ENCODE measurements around the gene RMC1. TPM values are rescaled to one million over a fixed set of nuclear protein-coding genes. Genes with fewer than 3 reads are reported as not detected.

The RMC1 gene
- total RNA-seq, 1 experiment from 2014 or later = 38.4 TPM

GRCh38 chr18:23580677-23581367 lies 77.5 kb downstream of the RMC1 start:
- Histone ChIP-seq H3K27ac (ENCODE audit: low read depth, low read length) (no peak overlapping the region), H3K9me3 (ENCODE audit: control insufficient read depth in 1 of 2, insufficient read depth in 1 of 2, low read depth in 1 of 2, low read length in 2 of 2) (no peaks in the 10 kb centered on the region), H3K4me1 (ENCODE audit: control insufficient read depth in 1 of 2, insufficient read depth in 2 of 2, low read length in 2 of 2) (peaks cover 0 to 15% of the 10 kb centered on the region in 2 experiments; a peak in 2 of 4 replicates), H3K36me3 (ENCODE audit: control insufficient read depth in 1 of 2, insufficient read depth in 2 of 2, low read length in 2 of 2) (peaks cover 0 to 6% of the 10 kb centered on the region in 2 experiments; a peak in 1 of 4 replicates), H3K4me2 (ENCODE audit: low read length) (no peak overlapping the region), H4K20me1 (ENCODE audit: insufficient read depth) (no peaks in the 10 kb centered on the region), H3K27me3 (ENCODE audit: insufficient read depth, low read length) (no peaks in the 10 kb centered on the region), H3K9me2 (ENCODE audit: insufficient read depth) (no peaks in the 10 kb centered on the region), H3K79me2 (ENCODE audit: insufficient read depth, low read length) (peaks cover 72% of the 10 kb centered on the region), H3K9ac (ENCODE audit: low read length) (no peak overlapping the region), H3K4me3 (replicated peaks in 1 of 2; ENCODE audit: low read depth in 1 of 2, low read length in 2 of 2) (no peak overlapping the region), H2AFZ (ENCODE audit: low read depth, low read length, poor library complexity, severe bottlenecking) (no peak overlapping the region)
- ATAC-seq (no peak), DNase-seq (ENCODE audit: low read depth, low spot score) (no peak)
- ChIA-PET CTCF (interaction anchor here (1.3 kb wide), 1 partner anchor 122 kb away, joined by 5 read pairs; no protein-coding TSS in a partner anchor), RAD21 (ENCODE audit: low non-redundant PET in 1 of 2, low total read pairs in 2 of 2, uncharacterized antibody in 2 of 2, unreplicated experiment in 2 of 2) (no interaction called here), POLR2A (no interaction called here)
- no TSS peak for BruUV-seq (replicated peaks)
- TF ChIP-seq ATF3 (IDR thresholded peaks at IDR 0.05) (no peak), RAD21 (IDR thresholded peaks at IDR 0.05; ENCODE audit: low read depth) (no peak), YY1 (IDR thresholded peaks at IDR 0.05; ENCODE audit: extremely low read depth, insufficient replicate concordance, low read depth, low read length) (no peak), REST (IDR thresholded peaks at IDR 0.05; ENCODE audit: low read depth) (no peak), SRF (IDR thresholded peaks at IDR 0.05; ENCODE audit: low read depth) (no peak), JUND (IDR thresholded peaks at IDR 0.05) (no peak), EZH2 (IDR thresholded peaks at IDR 0.05) (no peak), SP1 (IDR thresholded peaks at IDR 0.05; ENCODE audit: low read depth) (no peak), ZNF274 (IDR thresholded peaks at IDR 0.05; ENCODE audit: low read depth, low read length) (no peak), ELF1 (IDR thresholded peaks at IDR 0.05; ENCODE audit: borderline replicate concordance, low read depth) (no peak), EZH2phosphoT487 (IDR thresholded peaks at IDR 0.05; ENCODE audit: borderline replicate concordance) (no peak), CEBPB (IDR thresholded peaks at IDR 0.05; ENCODE audit: low read depth) (no peak), TCF7L2 (IDR thresholded peaks at IDR 0.05; ENCODE audit: borderline replicate concordance, extremely low read depth, insufficient read depth, insufficient read length) (no peak), SIN3A (IDR thresholded peaks at IDR 0.05; ENCODE audit: low read depth) (no peak)
- TF ChIP-seq, protein P1, sequence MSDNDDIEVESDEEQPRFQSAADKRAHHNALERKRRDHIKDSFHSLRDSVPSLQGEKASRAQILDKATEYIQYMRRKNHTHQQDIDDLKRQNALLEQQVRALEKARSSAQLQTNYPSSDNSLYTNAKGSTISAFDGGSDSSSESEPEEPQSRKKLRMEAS (IDR thresholded peaks at IDR 0.05) = no peak
- TF ChIP-seq, protein P2, sequence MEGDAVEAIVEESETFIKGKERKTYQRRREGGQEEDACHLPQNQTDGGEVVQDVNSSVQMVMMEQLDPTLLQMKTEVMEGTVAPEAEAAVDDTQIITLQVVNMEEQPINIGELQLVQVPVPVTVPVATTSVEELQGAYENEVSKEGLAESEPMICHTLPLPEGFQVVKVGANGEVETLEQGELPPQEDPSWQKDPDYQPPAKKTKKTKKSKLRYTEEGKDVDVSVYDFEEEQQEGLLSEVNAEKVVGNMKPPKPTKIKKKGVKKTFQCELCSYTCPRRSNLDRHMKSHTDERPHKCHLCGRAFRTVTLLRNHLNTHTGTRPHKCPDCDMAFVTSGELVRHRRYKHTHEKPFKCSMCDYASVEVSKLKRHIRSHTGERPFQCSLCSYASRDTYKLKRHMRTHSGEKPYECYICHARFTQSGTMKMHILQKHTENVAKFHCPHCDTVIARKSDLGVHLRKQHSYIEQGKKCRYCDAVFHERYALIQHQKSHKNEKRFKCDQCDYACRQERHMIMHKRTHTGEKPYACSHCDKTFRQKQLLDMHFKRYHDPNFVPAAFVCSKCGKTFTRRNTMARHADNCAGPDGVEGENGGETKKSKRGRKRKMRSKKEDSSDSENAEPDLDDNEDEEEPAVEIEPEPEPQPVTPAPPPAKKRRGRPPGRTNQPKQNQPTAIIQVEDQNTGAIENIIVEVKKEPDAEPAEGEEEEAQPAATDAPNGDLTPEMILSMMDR (IDR thresholded peaks at IDR 0.05 in 2 of 3, conservative IDR thresholded peaks at IDR 0.05 in 1 of 3; ENCODE audit: borderline replicate concordance in 1 of 3, insufficient read depth in 1 of 3, low read depth in 2 of 3, low read length in 2 of 3) = no peak
- TF ChIP-seq, protein P3, sequence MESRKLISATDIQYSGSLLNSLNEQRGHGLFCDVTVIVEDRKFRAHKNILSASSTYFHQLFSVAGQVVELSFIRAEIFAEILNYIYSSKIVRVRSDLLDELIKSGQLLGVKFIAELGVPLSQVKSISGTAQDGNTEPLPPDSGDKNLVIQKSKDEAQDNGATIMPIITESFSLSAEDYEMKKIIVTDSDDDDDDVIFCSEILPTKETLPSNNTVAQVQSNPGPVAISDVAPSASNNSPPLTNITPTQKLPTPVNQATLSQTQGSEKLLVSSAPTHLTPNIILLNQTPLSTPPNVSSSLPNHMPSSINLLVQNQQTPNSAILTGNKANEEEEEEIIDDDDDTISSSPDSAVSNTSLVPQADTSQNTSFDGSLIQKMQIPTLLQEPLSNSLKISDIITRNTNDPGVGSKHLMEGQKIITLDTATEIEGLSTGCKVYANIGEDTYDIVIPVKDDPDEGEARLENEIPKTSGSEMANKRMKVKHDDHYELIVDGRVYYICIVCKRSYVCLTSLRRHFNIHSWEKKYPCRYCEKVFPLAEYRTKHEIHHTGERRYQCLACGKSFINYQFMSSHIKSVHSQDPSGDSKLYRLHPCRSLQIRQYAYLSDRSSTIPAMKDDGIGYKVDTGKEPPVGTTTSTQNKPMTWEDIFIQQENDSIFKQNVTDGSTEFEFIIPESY (IDR thresholded peaks at IDR 0.05; ENCODE audit: extremely low read depth, insufficient replicate concordance, low read length) = no peak
- intact Hi-C loops (cut with micrococcal nuclease) = no loop called here

All from HCT116 (cell line).